ENCODE data around the gene BMERB1.
"Not testable (repeated sequence)": the region's sequence is repeated elsewhere in the genome, so short reads cannot be mapped to it uniquely, and the experiment has no call there.

Gene BMERB1

DNA sequence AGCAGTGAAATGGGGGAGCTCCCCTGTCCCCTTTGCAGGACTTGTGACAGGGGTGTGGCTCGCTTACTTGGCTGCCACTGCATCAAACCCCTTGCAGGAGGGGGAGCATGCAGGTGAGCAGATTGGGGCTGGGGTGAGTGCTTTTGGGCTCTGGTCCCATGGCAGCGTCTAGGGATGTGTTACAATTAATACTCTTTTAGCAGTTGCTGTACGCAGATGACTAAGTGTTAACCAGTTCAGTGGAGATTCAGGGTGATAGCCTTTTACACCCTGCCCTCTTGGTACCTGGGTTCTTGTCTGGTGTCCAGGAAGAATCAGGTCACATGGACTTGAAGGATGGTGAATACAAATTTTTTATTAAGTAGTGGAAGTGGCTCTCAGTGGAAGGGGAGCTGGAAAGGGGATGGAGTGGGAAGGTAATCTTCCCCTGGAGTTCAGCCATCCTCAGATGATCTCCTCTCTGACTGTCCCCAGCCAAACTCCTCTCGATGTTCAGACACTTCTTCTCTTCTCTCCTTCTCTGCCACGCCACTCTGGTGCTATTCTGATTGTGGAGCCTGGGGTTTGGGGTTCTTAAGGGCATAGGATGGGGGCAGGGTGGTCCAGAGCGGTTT is 108.5 kb downstream of the BMERB1 start:
- no peak overlapping the region for H2AFZ ChIP-seq (ENCODE audit: low read depth)
- no peaks in the 10 kb centered on the region for H4K20me1 ChIP-seq (ENCODE audit: insufficient read depth)
- no peak overlapping the region for H3K9ac ChIP-seq
- H3K27me3 ChIP-seq (ENCODE audit: insufficient read depth, low read depth) = no peaks in the 10 kb centered on the region
- no peak overlapping the region for H3K27ac ChIP-seq
- TF ChIP-seq, protein P1, sequence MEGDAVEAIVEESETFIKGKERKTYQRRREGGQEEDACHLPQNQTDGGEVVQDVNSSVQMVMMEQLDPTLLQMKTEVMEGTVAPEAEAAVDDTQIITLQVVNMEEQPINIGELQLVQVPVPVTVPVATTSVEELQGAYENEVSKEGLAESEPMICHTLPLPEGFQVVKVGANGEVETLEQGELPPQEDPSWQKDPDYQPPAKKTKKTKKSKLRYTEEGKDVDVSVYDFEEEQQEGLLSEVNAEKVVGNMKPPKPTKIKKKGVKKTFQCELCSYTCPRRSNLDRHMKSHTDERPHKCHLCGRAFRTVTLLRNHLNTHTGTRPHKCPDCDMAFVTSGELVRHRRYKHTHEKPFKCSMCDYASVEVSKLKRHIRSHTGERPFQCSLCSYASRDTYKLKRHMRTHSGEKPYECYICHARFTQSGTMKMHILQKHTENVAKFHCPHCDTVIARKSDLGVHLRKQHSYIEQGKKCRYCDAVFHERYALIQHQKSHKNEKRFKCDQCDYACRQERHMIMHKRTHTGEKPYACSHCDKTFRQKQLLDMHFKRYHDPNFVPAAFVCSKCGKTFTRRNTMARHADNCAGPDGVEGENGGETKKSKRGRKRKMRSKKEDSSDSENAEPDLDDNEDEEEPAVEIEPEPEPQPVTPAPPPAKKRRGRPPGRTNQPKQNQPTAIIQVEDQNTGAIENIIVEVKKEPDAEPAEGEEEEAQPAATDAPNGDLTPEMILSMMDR (conservative IDR thresholded peaks at IDR 0.05; ENCODE audit: low read depth, low read length) = no peak
- H3K4me3 ChIP-seq (IDR thresholded peaks at IDR 0.05; ENCODE audit: insufficient read depth, low read depth, low read length) = no peak overlapping the region
- no peaks in the 10 kb centered on the region for H3K79me2 ChIP-seq (ENCODE audit: insufficient read depth, low read depth)
- no peak overlapping the region for H3K4me2 ChIP-seq
- no peaks in the 10 kb centered on the region for H3K36me3 ChIP-seq (ENCODE audit: insufficient read depth)
- no peaks in the 10 kb centered on the region for H3K4me1 ChIP-seq (ENCODE audit: low read depth, poor library complexity, severe bottlenecking)

DNA sequence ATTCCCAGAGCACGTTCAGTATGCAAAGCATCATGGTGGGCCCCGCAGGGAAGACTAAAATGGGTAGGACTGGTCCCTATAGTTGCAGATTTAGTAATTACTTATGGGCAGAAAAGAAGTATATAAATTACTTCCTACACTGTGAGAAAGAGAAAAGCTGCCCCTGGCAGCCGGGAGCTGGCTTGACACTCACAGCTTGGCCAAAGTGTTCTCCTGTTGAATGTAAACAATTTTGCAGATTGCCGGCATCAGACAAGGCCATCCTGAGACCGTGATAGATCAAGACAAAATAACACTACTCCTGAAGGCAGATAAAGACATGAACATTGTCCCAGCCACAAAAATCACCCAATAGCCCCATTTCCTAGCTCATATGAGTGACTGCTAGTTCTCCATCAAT is 110.0 kb downstream of the BMERB1 start:
- TF ChIP-seq, protein P1 (conservative IDR thresholded peaks at IDR 0.05; ENCODE audit: low read depth, low read length) = no peak
- H3K9ac ChIP-seq = no peak overlapping the region
- H4K20me1 ChIP-seq (ENCODE audit: insufficient read depth) = no peaks in the 10 kb centered on the region
- no peak overlapping the region for H3K27ac ChIP-seq
- H3K79me2 ChIP-seq (ENCODE audit: insufficient read depth, low read depth) = no peaks in the 10 kb centered on the region
- no peak overlapping the region for H2AFZ ChIP-seq (ENCODE audit: low read depth)
- H3K4me1 ChIP-seq (ENCODE audit: low read depth, poor library complexity, severe bottlenecking) = no peaks in the 10 kb centered on the region
- no peaks in the 10 kb centered on the region for H3K27me3 ChIP-seq (ENCODE audit: insufficient read depth, low read depth)
- no peak overlapping the region for H3K4me2 ChIP-seq
- H3K36me3 ChIP-seq (ENCODE audit: insufficient read depth) = no peaks in the 10 kb centered on the region
- no peak overlapping the region for H3K4me3 ChIP-seq (IDR thresholded peaks at IDR 0.05; ENCODE audit: insufficient read depth, low read depth, low read length)

DNA sequence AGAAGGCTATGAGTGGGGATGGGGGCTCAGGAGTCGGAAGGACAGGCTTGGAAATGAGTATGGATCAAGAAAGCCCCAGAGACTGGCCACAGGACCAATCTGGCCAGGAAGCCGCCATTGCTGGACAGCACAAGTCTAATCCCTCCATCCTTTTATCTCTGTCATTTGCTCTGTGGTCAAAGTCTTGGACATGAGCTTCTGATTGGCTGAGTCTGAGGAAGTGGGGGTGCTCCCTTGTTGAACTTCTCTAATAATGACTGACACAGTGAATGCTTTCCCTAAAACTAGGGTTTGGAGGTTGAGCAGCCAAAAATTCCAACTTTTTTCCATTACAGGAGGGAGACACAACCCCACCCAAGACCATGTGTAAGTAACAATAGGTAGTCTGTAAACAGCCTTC is 111.2 kb downstream of the BMERB1 start:
- H3K4me1 ChIP-seq (ENCODE audit: low read depth, poor library complexity, severe bottlenecking) = no peaks in the 10 kb centered on the region
- no peaks in the 10 kb centered on the region for H3K27me3 ChIP-seq (ENCODE audit: insufficient read depth, low read depth)
- no peaks in the 10 kb centered on the region for H3K79me2 ChIP-seq (ENCODE audit: insufficient read depth, low read depth)
- H3K36me3 ChIP-seq (ENCODE audit: insufficient read depth) = no peaks in the 10 kb centered on the region
- H3K9ac ChIP-seq = no peak overlapping the region
- no peak overlapping the region for H3K4me3 ChIP-seq (IDR thresholded peaks at IDR 0.05; ENCODE audit: insufficient read depth, low read depth, low read length)
- no peak overlapping the region for H2AFZ ChIP-seq (ENCODE audit: low read depth)
- H3K27ac ChIP-seq = no peak overlapping the region
- no peak overlapping the region for H3K4me2 ChIP-seq
- TF ChIP-seq, protein P1 (conservative IDR thresholded peaks at IDR 0.05; ENCODE audit: low read depth, low read length) = no peak
- no peaks in the 10 kb centered on the region for H4K20me1 ChIP-seq (ENCODE audit: insufficient read depth)

DNA sequence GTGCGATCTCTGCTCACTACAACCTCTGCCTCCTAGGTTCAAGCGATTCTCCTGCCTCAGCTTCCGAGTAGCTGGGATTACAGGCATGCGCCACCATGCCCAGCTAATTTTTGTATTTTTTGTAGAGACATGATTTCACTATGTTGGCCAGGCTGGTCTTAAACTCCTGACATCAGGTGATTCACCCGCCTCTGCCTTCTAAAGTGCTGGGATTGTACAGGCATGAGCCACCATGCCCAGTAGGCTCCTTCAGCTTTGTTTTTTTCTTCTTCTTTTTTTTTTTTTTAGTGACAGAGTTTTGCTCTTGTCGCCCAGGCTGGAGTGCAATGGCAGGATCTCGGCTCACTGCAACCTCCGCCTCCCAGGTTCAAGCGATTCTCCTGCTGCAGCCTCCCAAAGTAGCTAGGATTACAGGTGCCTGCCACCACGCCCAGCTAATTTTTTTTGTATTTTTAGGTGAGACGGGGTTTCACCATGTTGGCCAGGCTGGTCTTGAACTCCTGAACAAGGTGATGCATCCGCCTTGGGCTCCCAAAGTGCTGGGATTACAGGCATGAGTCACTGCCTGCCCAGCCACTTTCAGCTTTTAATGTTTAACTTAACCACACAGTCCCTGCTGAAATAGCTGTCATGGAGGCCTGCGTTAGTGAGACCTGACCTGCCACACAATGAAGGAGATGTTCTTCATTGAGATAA is 112.8 kb downstream of the BMERB1 start:
- not testable (repeated sequence) for H3K36me3 ChIP-seq (ENCODE audit: insufficient read depth); H2AFZ ChIP-seq (ENCODE audit: low read depth); H3K27ac ChIP-seq; H3K79me2 ChIP-seq (ENCODE audit: insufficient read depth, low read depth); H3K27me3 ChIP-seq (ENCODE audit: insufficient read depth, low read depth); H3K9ac ChIP-seq; H4K20me1 ChIP-seq (ENCODE audit: insufficient read depth); H3K4me2 ChIP-seq; H3K4me3 ChIP-seq (IDR thresholded peaks at IDR 0.05; ENCODE audit: insufficient read depth, low read depth, low read length); H3K4me1 ChIP-seq (ENCODE audit: low read depth, poor library complexity, severe bottlenecking)

DNA sequence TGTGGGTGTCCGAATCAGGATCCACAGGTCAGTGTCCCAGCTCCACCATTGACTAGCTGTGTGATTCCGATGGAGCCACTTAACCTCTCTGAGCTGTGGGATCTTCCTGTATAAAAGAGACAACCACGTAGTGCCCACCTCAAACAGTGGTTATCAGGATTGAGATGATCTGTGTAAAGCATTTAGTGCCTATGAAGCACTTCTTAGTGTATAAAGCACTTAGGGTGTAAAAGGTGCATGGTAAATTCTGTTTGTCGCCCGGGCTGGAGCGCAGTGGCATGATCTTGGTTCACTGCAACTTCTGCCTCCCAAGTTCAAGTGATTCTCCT is 113.3 kb downstream of the BMERB1 start:
- H3K4me2 ChIP-seq = no peak overlapping the region
- no peaks in the 10 kb centered on the region for H4K20me1 ChIP-seq (ENCODE audit: insufficient read depth)

More for the DNA sequence above, 113.3 kb downstream of the BMERB1 start:
- Histone ChIP-seq H2AFZ (ENCODE audit: low read depth) (no peak overlapping the region), H3K4me1 (ENCODE audit: low read depth, poor library complexity, severe bottlenecking) (no peaks in the 10 kb centered on the region), H3K27ac (no peak overlapping the region), H3K27me3 (ENCODE audit: insufficient read depth, low read depth) (no peaks in the 10 kb centered on the region), H3K79me2 (ENCODE audit: insufficient read depth, low read depth) (no peaks in the 10 kb centered on the region), H3K9ac (no peak overlapping the region), H3K4me3 (IDR thresholded peaks at IDR 0.05; ENCODE audit: insufficient read depth, low read depth, low read length) (no peak overlapping the region), H3K36me3 (ENCODE audit: insufficient read depth) (no peaks in the 10 kb centered on the region)
- TF ChIP-seq, protein P1 (conservative IDR thresholded peaks at IDR 0.05; ENCODE audit: low read depth, low read length) = no peak

Measured in KMS-11 (cell line).